Small intestine (tissue), 7 donors: ENCODE measurements around the gene ELMO1. TPM values are rescaled to one million over a fixed set of nuclear protein-coding genes. Genes with fewer than 3 reads are reported as not detected.

Experiments
- DNase-seq, 2 donors: peaks; one replicate each; pipeline versions ENCODE4 v3.0.0 to v3.0.0-alpha.2; 2013
- FAIRE-seq: peaks from 2 replicates; lab custom pipeline; 2012; peaks lifted over from hg19 to GRCh38; lab: Jason Lieb, UNC
- H3K27ac ChIP-seq, 3 donors: one replicate each; pipeline ENCODE4 v1.5.1; 2013; ENCODE audit warnings: low read length in 2 of 3, mild to moderate bottlenecking in 2 of 3, control low read depth in 1 of 3, inconsistent platforms in 1 of 3, low read depth in 1 of 3, moderate library complexity in 1 of 3
- H3K27me3 ChIP-seq, 3 donors: one replicate each; pipeline ENCODE4 v1.6.1; 2013; ENCODE audit warnings: low read length in 3 of 3, inconsistent platforms in 1 of 3; ENCODE audit not compliant: control insufficient read depth in 3 of 3, insufficient read depth in 3 of 3
- H3K36me3 ChIP-seq, 3 donors: one replicate each; pipeline ENCODE4 v1.6.1; 2013; ENCODE audit warnings: low read length in 3 of 3, inconsistent platforms in 1 of 3, low read depth in 1 of 3, mild to moderate bottlenecking in 1 of 3, moderate library complexity in 1 of 3; ENCODE audit not compliant: control insufficient read depth in 3 of 3, insufficient read depth in 2 of 3
- H3K4me1 ChIP-seq, 3 donors: one replicate each; pipeline ENCODE4 v1.6.1; 2013; ENCODE audit warnings: low read length in 2 of 3, inconsistent platforms in 1 of 3, low read depth in 1 of 3, mild to moderate bottlenecking in 1 of 3, moderate library complexity in 1 of 3; ENCODE audit not compliant: control insufficient read depth in 3 of 3, insufficient read depth in 2 of 3
- H3K4me3 ChIP-seq, 3 donors: one replicate each; pipeline ENCODE4 v1.5.1; 2013; ENCODE audit warnings: low read length in 3 of 3, control low read depth in 1 of 3, inconsistent platforms in 1 of 3, low read depth in 1 of 3, mild to moderate bottlenecking in 1 of 3, moderate library complexity in 1 of 3
- H3K9me3 ChIP-seq, 2 donors: one replicate each; pipeline ENCODE4 v1.6.1; 2013; ENCODE audit warnings: low read depth in 1 of 2, low read length in 1 of 2; ENCODE audit not compliant: control insufficient read depth in 2 of 2, insufficient read depth in 1 of 2
- WGBS, 3 donors: extraction: QIAGEN DNeasy Blood & Tissue Kit; methylation state at CpG; one replicate each; pipeline ENCODE4 v1.1.7; 2013; 5-methylcytosine and 5-hydroxymethylcytosine counted together
- polyA plus RNA-seq, 4 donors: library from polyadenylated mRNA; stranded (reverse) in 3 of 4; unstranded in 1 of 4; fragments of 200-250 nt in 3 of 4; fragments of 120-200 nt in 1 of 4; gene quantifications; one replicate each; pipeline versions ENCODE4 v1.2.1 to v1.2.3, GENCODE V29; 2013
- donor health status: healthy with polysubstance abuse.
- donor health status: control.
- donor health status: control.
- donor health status: Bipolar disorder and iron deficiency.
- donor health status: healthy.

The ELMO1 gene
- polyA plus RNA-seq, 4 donors, result 1.8 to 9.3 (median 7.3) TPM

DNA sequence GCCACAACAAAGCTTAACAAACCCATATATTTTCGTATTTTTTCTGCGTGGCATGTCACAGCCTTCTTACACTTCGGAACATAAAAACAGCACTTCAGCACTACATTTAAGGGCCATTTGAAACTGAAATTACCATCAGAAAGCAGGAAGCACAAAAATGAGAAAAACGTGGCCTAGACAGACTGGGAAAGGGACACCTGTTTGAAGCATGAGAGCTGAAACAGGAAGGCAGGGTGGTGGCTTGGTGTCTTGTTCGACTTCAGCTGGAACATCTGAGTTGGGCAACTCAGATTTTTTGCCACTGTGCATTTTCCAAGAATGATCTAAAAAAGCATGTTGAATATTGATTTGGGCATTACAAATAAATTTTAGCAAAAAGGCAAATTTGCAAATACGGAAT lies 243.2 kb downstream of the ELMO1 start:
- no peak for DNase-seq
- WGBS, 3 donors, result 77 to 79% (median 78%) methylated on average over 6 of the region's 6 CpGs
- H3K4me3 ChIP-seq, result no peak overlapping the region
- H3K36me3 ChIP-seq, result no peaks in the 10 kb centered on the region
- H3K4me1 ChIP-seq, result peaks cover 0 to 2% (median 0%) of the 10 kb centered on the region in 3 donors
- FAIRE-seq, result no peak
- no peaks in the 10 kb centered on the region for H3K27me3 ChIP-seq
- H3K9me3 ChIP-seq, result no peaks in the 10 kb centered on the region
- peak overlapping the region in 1 of 3 donors; percentile 65 for H3K27ac ChIP-seq

DNA sequence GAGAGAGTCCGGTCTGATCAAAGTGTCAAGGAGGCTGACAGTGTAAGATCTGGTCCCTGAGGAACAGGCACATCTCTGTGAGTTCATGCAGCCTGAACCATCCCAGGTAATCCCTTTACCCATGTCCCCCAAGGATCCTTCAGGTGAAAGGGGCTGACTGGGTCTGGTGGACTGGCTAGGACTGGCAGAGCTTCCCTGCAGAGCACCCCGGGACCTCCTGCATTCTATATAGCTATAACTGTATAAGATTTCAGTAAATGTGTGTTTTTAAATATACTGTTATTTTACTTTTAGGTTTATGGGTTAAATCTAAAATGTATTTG lies 246.8 kb downstream of the ELMO1 start:
- FAIRE-seq (no peak), DNase-seq (no peak)
- H3K4me3 ChIP-seq, result no peak overlapping the region
- WGBS, 3 donors, result 42 to 57% (median 56%) methylated on average over 2 of the region's 2 CpGs
- peaks cover 0 to 11% (median 2%) of the 10 kb centered on the region in 3 donors for H3K4me1 ChIP-seq
- H3K9me3 ChIP-seq, result no peaks in the 10 kb centered on the region
- H3K27ac ChIP-seq, result peak overlapping the region in 1 of 3 donors; percentile 18
- no peaks in the 10 kb centered on the region for H3K36me3 ChIP-seq
- H3K27me3 ChIP-seq, result no peaks in the 10 kb centered on the region

DNA sequence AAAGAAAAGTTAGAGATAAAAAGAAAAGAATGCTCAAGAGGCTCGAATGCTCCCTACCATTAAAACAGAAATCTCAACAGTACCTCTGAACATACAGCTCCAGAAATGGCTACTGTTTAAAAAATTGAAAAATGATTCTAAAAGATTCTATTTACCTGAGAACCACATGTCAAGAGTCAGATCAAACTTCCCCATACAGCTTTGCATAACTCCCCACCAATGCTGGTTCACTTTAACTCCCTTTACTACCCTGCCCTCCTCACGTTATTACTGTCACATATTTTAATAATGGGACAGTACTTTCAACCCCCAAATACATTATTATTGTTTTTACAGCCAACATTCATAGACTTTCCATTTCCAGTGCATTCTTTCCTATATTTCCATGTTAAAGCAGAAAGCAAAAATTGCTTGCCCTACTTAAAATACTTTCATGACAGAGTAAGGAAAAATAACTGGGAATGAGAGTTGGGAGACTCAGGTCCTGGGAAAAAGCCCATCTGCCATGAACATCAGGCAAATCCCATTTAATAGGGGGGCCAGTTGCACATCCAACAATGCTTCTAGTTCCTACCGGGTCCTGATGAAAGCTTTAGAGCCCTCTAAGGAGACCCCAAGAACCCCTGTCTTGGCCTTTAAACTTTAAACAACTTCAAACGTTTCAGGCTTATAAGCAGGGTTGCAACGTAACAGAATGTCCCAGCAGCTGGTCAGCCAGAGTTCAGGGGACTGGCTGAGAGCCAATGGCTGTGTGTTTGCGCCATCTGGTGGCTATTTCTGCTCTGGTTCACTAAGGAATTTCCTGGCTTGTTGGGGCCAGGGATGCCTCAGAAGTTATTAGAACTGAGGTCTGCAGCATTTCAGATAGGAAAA lies 247.4 kb downstream of the ELMO1 start:
- Histone ChIP-seq H3K4me3 (no peak overlapping the region), H3K36me3 (no peaks in the 10 kb centered on the region), H3K27ac (peak overlapping the region in 1 of 3 donors; percentile 88), H3K9me3 (no peaks in the 10 kb centered on the region), H3K4me1 (peaks cover 0 to 11% (median 2%) of the 10 kb centered on the region in 3 donors), H3K27me3 (no peaks in the 10 kb centered on the region)
- no peak for FAIRE-seq
- 24 to 33% (median 31%) methylated on average over 6 of the region's 6 CpGs for WGBS, 3 donors
- DNase-seq, result peak; percentile 72 to 82

DNA sequence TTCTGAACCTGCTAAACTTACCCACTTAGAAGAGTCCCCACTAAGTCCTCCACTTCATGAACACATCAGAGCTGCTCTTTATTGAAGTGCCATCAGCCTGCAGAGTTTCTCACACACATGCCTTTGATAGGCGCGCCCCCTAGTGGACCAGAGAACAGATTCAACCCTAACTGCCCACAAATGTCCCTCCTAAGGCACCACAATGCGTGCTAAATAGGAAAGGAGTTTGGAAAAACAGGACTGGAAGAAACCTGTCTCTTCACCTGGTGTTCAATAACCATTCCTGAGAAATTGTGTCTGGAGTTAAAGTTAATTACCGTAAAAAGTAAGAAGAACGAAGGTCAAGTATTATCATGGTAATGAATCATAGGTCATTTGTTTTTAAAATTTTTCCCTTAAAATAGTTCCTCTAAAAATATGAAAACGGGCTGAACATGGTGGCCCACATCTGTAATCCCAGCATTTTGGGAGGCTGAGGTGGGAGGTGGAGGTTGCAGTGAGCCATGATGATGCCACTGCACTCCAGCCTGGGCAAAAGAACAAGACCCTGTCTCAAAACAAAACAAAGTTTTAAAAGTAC lies 249.7 kb downstream of the ELMO1 start:
- Histone ChIP-seq H3K27me3 (no peaks in the 10 kb centered on the region), H3K36me3 (no peaks in the 10 kb centered on the region), H3K27ac (no peak overlapping the region), H3K9me3 (no peaks in the 10 kb centered on the region), H3K4me3 (no peak overlapping the region), H3K4me1 (peaks cover 0 to 11% (median 2%) of the 10 kb centered on the region in 3 donors)
- FAIRE-seq (no peak), DNase-seq (peak; percentile 77 to 84)
- 13 to 30% (median 16%) methylated on average over 6 of the region's 6 CpGs for WGBS, 3 donors

DNA sequence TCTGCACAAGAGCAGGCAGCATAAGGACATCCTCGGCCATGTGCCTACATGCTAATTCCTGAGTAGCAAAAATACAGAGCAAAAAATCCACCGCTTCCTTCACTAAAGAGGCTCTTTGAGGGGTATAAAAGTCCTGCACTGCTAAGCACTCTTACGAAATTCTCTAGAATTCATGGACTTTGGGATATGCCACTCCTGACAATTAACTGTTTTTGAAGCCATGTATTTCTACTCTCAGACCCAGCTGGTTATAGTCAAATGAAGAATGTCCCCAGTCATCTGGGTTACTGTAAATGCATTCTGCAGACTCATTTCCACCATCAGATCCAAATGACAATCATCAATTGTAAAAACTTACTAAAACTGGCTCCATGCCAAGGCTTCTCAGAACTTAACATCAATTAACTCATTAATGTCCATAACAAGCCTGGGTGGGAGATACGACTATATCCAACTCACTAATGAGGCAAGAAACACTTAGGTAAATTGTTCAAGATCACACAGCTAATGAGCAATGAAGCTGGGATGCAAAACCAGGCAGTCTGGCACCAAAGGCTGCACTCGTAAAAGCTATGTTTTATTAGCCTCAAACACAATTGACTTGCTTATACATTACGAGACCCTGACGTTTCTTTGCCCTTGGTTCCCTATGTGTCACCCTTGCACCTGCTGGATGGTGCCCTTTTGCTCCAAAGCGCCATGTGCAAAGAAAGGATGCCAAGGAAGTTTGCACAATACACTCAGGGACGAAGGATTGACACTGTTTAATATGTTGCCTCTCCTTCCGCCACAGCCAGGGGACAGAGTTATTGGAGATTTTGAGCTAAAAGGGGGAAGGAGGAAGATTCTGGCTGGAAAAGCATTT lies 250.4 kb downstream of the ELMO1 start:
- DNase-seq, result no peak
- 29 to 49% (median 39%) methylated on average over 10 of the region's 10 CpGs for WGBS, 3 donors
- Histone ChIP-seq H3K4me1 (peaks cover 0 to 11% (median 2%) of the 10 kb centered on the region in 3 donors), H3K27me3 (no peaks in the 10 kb centered on the region), H3K27ac (no peak overlapping the region), H3K4me3 (no peak overlapping the region), H3K36me3 (no peaks in the 10 kb centered on the region), H3K9me3 (no peaks in the 10 kb centered on the region)
- FAIRE-seq, result no peak

DNA sequence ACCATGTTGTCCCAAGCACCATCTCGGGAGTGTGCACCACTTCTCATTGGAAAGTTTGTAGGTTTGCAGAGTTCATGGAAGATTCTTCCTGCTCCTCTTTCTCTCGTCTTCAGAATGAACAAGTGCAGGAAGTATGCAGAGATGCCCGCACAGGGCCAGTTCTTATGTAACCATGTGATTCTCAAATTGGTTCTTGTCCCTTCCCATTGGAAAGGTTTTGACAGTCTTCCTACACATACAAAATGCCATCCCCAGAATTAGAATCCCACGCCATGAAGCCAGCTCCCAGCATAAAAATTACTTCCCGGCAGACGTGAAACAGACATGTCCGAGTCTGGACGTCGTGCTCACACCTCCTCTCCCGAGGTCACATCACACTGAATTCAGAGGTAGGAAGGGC lies 251.6 kb downstream of the ELMO1 start:
- WGBS, 3 donors, result 82 to 91% (median 84%) methylated on average over 10 of the region's 10 CpGs
- H3K4me1 ChIP-seq, result peaks cover 0 to 11% (median 2%) of the 10 kb centered on the region in 3 donors
- H3K27me3 ChIP-seq, result no peaks in the 10 kb centered on the region
- no peaks in the 10 kb centered on the region for H3K9me3 ChIP-seq
- H3K27ac ChIP-seq, result no peak overlapping the region
- no peak overlapping the region for H3K4me3 ChIP-seq
- DNase-seq, result no peak
- FAIRE-seq, result no peak
- H3K36me3 ChIP-seq, result no peaks in the 10 kb centered on the region

DNA sequence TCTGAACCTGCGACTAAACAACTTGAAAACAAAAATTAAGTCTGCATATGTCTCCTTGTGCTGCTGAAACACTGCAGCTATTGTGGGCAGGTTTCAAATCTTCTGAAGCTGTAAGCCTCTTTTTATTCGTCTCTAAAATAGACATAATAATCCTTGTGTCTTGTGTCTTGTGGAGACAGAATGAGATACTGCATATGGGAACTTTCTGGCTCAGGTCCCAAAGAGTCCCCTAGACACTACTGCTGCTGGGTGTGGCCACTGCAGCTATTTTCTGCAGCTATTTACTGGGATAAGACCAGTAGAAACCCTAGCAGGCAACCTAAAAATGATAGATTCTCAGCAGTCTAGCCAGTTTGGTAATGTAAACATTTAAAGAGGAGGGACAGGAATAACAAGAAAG lies 252.0 kb downstream of the ELMO1 start:
- Histone ChIP-seq H3K9me3 (no peaks in the 10 kb centered on the region), H3K4me1 (peaks cover 0 to 11% (median 2%) of the 10 kb centered on the region in 3 donors), H3K36me3 (no peaks in the 10 kb centered on the region), H3K27me3 (no peaks in the 10 kb centered on the region), H3K27ac (no peak overlapping the region), H3K4me3 (no peak overlapping the region)
- FAIRE-seq (no peak), DNase-seq (no peak)
- WGBS, 3 donors, result 63 to 83% (median 74%) methylated on average over 2 of the region's 2 CpGs

DNA sequence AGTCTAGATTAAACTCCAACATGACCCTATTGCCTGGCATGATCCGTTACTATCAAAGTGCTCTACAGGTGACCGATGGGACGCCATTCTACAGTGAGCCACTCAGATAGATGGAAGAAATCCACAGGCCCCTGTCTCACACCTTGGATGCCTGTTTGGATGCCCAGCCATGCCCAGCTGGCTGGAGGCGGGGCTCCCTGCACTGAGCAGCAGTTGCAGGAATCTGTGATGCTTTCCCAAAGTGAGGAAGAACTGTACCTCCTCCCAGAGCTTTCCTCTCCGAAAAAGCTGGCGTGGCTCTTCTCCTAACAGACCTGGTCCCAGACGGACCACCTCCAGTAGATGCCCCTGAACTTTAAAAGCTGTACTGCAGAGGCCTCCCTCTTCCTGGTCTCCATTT lies 253.3 kb downstream of the ELMO1 start:
- H3K9me3 ChIP-seq, result no peaks in the 10 kb centered on the region
- DNase-seq, result no peak
- no peak for FAIRE-seq
- H3K27ac ChIP-seq, result no peak overlapping the region
- no peaks in the 10 kb centered on the region for H3K36me3 ChIP-seq
- H3K4me1 ChIP-seq, result peaks cover 0 to 11% (median 0%) of the 10 kb centered on the region in 3 donors
- no peak overlapping the region for H3K4me3 ChIP-seq
- H3K27me3 ChIP-seq, result no peaks in the 10 kb centered on the region
- 93 to 96% (median 96%) methylated on average over 7 of the region's 7 CpGs for WGBS, 3 donors
